GM23248 (cell line): Measurements from ENCODE around the gene RNF217.

Source experiments
- EZH2 ChIP-seq: fragments of 200-600 bp; sonication (generic); IDR thresholded peaks from 2 replicates; pipeline ENCODE4 v1.6.1; 2018; ENCODE audit warnings: antibody characterized with exemption, mild to moderate bottlenecking; ENCODE audit not compliant: insufficient read depth, poor library complexity, severe bottlenecking
- EZH2phosphoT487 ChIP-seq: fragments of 200-600 bp; sonication (generic); IDR thresholded peaks from 2 replicates; pipeline ENCODE4 v1.6.1; 2018; ENCODE audit warnings: antibody characterized with exemption, moderate library complexity, mild to moderate bottlenecking, low read depth; ENCODE audit not compliant: insufficient read depth

DNA sequence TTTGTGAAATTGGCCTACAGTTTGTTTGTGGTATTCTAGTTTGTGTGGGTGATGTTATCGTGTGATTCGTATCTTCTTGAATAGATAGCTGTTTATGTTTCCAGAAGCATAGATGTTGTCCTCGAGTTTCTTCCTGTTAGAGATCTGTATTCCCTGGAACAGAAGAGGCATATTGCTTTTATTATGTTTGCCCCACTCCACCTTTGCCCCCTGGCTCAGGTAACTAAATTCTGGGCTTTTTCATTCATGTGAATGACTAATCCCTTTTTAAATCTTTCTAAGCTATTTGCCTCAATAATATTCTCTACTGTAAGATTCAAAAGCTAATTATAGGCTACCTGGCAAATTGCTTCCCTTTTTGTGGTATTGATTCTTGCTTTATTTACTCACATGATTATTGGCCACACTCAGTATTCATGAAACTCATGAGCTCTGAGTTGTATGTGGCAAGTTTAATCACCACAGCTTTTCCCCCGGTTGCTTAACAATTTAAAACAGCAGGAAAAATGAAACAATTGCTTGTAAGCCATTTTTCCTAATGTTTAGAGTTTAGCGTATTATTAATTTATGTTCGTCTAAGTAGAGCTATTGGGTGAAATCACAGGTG lies 12.6 kb downstream of the RNF217 start:
- TF ChIP-seq EZH2 (no peak), EZH2phosphoT487 (no peak)
